Skeletal muscle tissue (tissue), 4 donors: Measurements from ENCODE around the gene HDAC4. TPM values are rescaled to one million over a fixed set of nuclear protein-coding genes. Genes with fewer than 3 reads are reported as not detected.
A peak's percentile ranks its signal among the peaks of the same experiment; 100 is the strongest.

Experiments used
- H3K27ac ChIP-seq: one replicate; pipeline ENCODE4 v1.7.0; 2013; ENCODE audit warnings: mild to moderate bottlenecking, low read depth, low read length, inconsistent platforms
- H3K27me3 ChIP-seq, 3 donors: one replicate each; pipeline ENCODE4 v1.7.0; 2013; ENCODE audit warnings: low read length in 3 of 3; ENCODE audit not compliant: control insufficient read depth in 3 of 3, insufficient read depth in 3 of 3
- H3K36me3 ChIP-seq, 3 donors: one replicate each; pipeline ENCODE4 v1.7.0; 2013; ENCODE audit warnings: low read length in 3 of 3; ENCODE audit not compliant: control insufficient read depth in 3 of 3, insufficient read depth in 3 of 3
- H3K4me1 ChIP-seq, 3 donors: one replicate each; pipeline ENCODE4 v1.7.0; 2013; ENCODE audit warnings: low read length in 3 of 3, mild to moderate bottlenecking in 3 of 3; ENCODE audit not compliant: control insufficient read depth in 3 of 3, insufficient read depth in 3 of 3
- H3K4me3 ChIP-seq, 3 donors: one replicate each; pipeline ENCODE4 v1.7.0; 2013; ENCODE audit warnings: low read length in 3 of 3
- H3K9ac ChIP-seq, 3 donors: one replicate each; pipeline ENCODE4 v1.7.0; 2013; ENCODE audit warnings: low read length in 3 of 3, mild to moderate bottlenecking in 3 of 3, moderate library complexity in 2 of 3, low read depth in 1 of 3
- H3K9me3 ChIP-seq, 3 donors: one replicate each; pipeline ENCODE4 v1.7.0; 2013; ENCODE audit warnings: low read length in 3 of 3; ENCODE audit not compliant: control insufficient read depth in 3 of 3
- total RNA-seq: library from RNA; depleted of rRNA; stranded (reverse); fragments of >200 nt; gene quantifications from one replicate; pipeline ENCODE4 v1.2.3, GENCODE V29; 2014
- donor health status: Osteomylitis.

HDAC4 gene
- total RNA-seq, 1 donor from 2014 or later: 23.5 TPM

- Histone ChIP-seq H3K4me3 (no peak overlapping the region), H3K36me3 (peaks cover 81 to 87% (median 84%) of the 10 kb centered on the region in 3 donors), H3K4me1 (peaks cover 0 to 5% (median 0%) of the 10 kb centered on the region in 3 donors), H3K27me3 (no peaks in the 10 kb centered on the region), H3K9ac (peak overlapping the region in 1 of 3 donors; percentile 40), H3K9me3 (no peaks in the 10 kb centered on the region), H3K27ac (no peak overlapping the region)
Observed at GRCh38 chr2:239129147-239129920, 271.5 kb downstream of the HDAC4 start.

GRCh38 chr2:239128706-239129105, 272.1 kb downstream of the HDAC4 start:
- no peak overlapping the region for H3K27ac ChIP-seq
- no peak overlapping the region for H3K9ac ChIP-seq
- peaks cover 78 to 85% (median 82%) of the 10 kb centered on the region in 3 donors for H3K36me3 ChIP-seq
- H3K4me1 ChIP-seq: peaks cover 0 to 5% (median 0%) of the 10 kb centered on the region in 3 donors
- H3K9me3 ChIP-seq: no peaks in the 10 kb centered on the region
- H3K4me3 ChIP-seq: no peak overlapping the region
- no peaks in the 10 kb centered on the region for H3K27me3 ChIP-seq

DNA sequence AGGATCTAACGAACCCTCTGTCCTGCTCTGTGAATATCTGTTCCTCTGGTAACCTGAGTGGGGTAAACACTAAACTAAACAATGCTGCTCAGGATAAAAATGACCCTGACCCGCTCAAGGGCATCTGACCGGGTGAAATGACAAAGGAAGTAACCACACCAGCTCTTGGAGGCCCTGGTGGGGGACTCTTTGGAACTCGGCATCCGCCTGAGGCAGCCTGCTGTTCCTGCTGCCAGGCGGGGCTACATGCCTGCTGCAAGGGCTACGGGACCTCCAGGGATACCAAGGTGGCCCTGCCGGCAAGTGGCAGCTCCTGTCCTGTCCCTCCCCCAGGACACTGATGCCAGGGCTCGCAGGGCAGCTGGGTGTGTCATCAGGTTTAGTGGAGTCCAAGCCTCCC, 273.3 kb downstream of the HDAC4 start:
- no peaks in the 10 kb centered on the region for H3K9me3 ChIP-seq
- H3K4me1 ChIP-seq: peaks cover 0 to 5% (median 0%) of the 10 kb centered on the region in 3 donors
- H3K27ac ChIP-seq: no peak overlapping the region
- no peaks in the 10 kb centered on the region for H3K27me3 ChIP-seq
- H3K4me3 ChIP-seq: no peak overlapping the region
- no peak overlapping the region for H3K9ac ChIP-seq
- H3K36me3 ChIP-seq: peaks cover 71 to 78% (median 77%) of the 10 kb centered on the region in 3 donors

- Histone ChIP-seq H3K4me3 (no peak overlapping the region), H3K9ac (no peak overlapping the region), H3K4me1 (peaks cover 0 to 7% (median 0%) of the 10 kb centered on the region in 3 donors), H3K27ac (no peak overlapping the region), H3K27me3 (no peaks in the 10 kb centered on the region), H3K9me3 (no peaks in the 10 kb centered on the region), H3K36me3 (peaks cover 60 to 67% (median 66%) of the 10 kb centered on the region in 3 donors)
Observed at GRCh38 chr2:239125726-239126675, 274.8 kb downstream of the HDAC4 start.

- Histone ChIP-seq H3K36me3 (peaks cover 48 to 53% (median 52%) of the 10 kb centered on the region in 3 donors), H3K27ac (no peak overlapping the region), H3K9ac (no peak overlapping the region), H3K4me3 (no peak overlapping the region), H3K4me1 (peaks cover 0 to 5% (median 0%) of the 10 kb centered on the region in 3 donors), H3K9me3 (no peaks in the 10 kb centered on the region), H3K27me3 (no peaks in the 10 kb centered on the region)
Observed at GRCh38 chr2:239124152-239124899, 276.5 kb downstream of the HDAC4 start.

DNA sequence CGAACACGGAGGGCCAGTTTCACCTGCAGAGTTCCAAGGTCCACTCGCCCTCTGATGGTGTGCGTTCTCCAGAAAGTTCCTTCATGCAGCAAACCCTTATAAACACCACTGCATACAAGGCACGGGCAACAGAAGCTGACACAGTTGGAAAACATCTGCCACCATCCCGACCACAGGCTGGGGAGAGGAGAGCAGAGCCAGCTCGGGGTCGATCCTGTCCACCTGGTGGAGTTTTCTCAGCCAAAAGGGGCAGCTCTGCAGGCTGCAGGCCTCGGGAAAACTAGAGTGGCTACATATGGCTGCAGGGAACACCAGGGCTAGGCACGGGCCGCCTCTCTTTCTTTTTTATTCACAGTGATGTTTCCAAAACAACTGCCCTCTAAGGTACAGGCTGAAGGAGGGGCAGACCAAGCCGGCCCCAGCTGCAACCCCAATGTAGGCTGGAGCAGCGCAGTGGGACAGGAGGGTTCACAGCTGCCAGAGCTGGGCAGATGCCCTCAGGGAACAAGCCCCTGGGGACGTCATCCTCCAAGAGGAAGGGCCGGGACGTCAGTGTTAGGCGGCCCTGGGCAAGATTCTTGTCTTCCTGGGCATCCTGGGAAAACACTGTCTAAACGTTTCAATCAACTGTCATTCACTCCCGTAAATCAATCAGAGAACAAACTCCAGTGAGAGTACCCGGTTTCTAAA, 278.3 kb downstream of the HDAC4 start:
- Histone ChIP-seq H3K36me3 (peaks cover 41 to 50% (median 46%) of the 10 kb centered on the region in 3 donors), H3K4me3 (no peak overlapping the region), H3K4me1 (peaks cover 0 to 3% (median 0%) of the 10 kb centered on the region in 3 donors), H3K27ac (no peak overlapping the region), H3K9me3 (no peaks in the 10 kb centered on the region), H3K27me3 (no peaks in the 10 kb centered on the region), H3K9ac (no peak overlapping the region)

DNA sequence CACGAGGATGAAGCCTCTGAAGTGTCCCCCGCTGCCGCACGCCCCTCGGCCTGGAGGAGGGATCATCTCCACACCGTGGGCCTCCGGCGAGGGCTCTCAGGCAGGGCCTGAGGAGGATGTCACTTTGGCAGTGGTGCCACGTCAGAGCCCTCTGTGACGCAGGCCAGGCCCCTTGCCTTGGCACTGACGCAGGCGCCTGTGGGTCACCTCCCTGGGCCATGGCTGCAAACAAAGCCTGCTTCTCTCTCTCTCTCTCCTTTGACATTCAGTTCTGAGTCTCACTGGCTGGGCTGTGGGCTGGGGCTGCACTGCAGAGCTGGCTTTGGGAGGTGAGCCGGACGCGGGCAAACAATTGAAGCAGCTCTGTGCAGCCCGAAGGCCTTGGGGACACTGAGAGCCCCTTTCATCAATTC, 279.2 kb downstream of the HDAC4 start:
- no peaks in the 10 kb centered on the region for H3K27me3 ChIP-seq
- H3K9ac ChIP-seq: no peak overlapping the region
- no peaks in the 10 kb centered on the region for H3K9me3 ChIP-seq
- no peak overlapping the region for H3K4me3 ChIP-seq
- H3K36me3 ChIP-seq: peaks cover 38 to 49% (median 39%) of the 10 kb centered on the region in 3 donors
- H3K27ac ChIP-seq: no peak overlapping the region
- peaks cover 0 to 6% (median 2%) of the 10 kb centered on the region in 3 donors for H3K4me1 ChIP-seq

DNA sequence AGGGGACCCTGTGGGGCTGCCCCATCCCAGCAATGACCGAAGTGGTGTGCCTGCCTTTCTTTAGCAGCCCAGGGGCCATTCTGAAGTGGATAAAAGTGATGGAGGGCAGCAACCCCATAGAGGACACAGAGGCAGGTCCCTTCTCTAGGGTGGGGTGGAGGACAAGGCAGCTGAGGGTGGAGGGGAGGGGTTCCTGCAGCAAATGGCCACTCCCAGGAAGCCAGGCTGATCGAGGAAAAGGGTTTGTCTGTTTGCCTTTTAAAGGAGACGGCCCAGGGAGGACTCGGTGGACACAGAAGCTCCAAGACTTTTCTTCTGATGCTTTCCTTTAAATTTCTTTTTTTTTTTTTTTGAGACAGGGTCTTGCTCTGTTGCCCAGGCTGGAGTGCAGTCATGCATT, 280.2 kb downstream of the HDAC4 start:
- no peak overlapping the region for H3K9ac ChIP-seq
- peaks cover 31 to 45% (median 34%) of the 10 kb centered on the region in 3 donors for H3K36me3 ChIP-seq
- H3K27me3 ChIP-seq: no peaks in the 10 kb centered on the region
- H3K4me3 ChIP-seq: no peak overlapping the region
- peaks cover 0 to 12% (median 2%) of the 10 kb centered on the region in 3 donors for H3K4me1 ChIP-seq
- no peak overlapping the region for H3K27ac ChIP-seq
- H3K9me3 ChIP-seq: no peaks in the 10 kb centered on the region
